GM08714 (cell line): ENCODE data around the gene ST6GALNAC1.

Experiments used
- H3K4me3 ChIP-seq: fragments of 200-500 bp; sonication (Bioruptor generic); 2 replicates; pipeline ENCODE4 v1.5.1; 2014; ENCODE audit warnings: mild to moderate bottlenecking, low read length, inconsistent platforms
- ZNF274 ChIP-seq: IDR thresholded peaks from 2 replicates; pipeline ENCODE4 v1.6.1; 2012; ENCODE audit warnings: mild to moderate bottlenecking, low read depth, low read length

Gene ST6GALNAC1

DNA sequence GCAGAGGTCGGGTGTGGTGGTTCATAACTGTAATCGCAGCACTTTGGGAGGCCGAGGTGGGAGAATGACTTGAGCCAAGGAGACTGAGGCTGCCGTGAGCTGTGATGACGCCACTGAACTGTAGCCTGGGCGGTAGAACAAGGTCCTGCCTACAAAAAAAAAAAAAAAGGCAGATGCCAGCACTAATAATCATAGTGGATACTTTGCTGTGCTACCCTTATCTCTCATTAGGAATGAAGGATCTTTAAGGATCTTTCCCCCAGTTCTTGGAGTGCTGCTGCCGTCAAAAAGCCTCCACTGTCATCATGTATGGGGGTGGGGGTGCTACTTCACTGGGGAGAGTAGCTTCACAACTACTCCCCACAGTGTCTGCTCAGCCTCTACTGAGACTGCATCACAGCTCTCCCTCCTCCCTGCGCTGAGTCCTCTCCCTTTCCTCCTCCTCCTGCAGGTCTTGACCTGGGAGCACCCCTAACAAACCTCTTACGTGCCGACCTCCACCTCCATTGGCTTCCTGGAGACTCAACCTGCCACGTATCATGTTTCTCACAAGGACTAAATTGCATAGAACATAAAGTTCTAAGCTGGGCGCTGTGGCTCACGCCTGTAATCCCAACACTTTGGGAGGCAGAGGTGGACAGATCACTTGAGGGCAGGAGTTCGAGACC is 24.4 kb upstream of the ST6GALNAC1 start:
- no peak for TF ChIP-seq ZNF274

DNA sequence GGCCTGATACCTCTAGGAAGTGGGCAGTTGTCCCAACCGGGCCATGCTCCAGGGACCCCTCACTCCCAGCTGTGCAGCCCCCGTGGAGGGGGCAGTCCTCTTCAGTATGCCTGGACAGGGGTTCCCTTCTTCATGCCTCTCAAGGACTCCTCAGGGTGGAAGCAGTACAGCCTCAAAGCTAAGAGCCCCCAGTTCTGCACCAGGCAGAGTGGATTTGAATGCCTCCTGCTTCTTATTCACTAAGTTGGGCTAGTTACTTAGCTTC is 23.9 kb upstream of the ST6GALNAC1 start:
- no peak for TF ChIP-seq ZNF274
- H3K4me3 ChIP-seq: no peak overlapping the region

More for the DNA sequence above, 24.4 kb upstream of the ST6GALNAC1 start:
- no peak overlapping the region for H3K4me3 ChIP-seq

DNA sequence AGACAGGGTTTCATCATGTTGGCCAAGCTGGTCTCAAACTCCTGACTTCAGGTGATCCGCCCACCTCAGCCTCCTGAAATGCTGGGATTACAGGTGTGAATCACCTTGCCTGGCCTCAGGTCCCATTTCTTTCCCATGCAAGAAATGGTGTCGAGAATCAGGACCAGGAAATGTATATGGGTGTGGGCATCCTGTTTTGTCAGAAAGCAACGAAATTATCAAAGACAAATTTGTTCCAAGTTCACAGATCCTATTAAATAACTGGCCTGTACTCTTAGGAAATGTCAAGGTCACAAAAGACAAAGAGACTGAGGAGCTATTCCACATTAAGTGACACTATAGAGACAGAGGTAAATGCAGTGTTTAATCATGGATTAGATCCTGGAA is 17.1 kb upstream of the ST6GALNAC1 start:
- H3K4me3 ChIP-seq: no peak overlapping the region
- no peak for TF ChIP-seq ZNF274

DNA sequence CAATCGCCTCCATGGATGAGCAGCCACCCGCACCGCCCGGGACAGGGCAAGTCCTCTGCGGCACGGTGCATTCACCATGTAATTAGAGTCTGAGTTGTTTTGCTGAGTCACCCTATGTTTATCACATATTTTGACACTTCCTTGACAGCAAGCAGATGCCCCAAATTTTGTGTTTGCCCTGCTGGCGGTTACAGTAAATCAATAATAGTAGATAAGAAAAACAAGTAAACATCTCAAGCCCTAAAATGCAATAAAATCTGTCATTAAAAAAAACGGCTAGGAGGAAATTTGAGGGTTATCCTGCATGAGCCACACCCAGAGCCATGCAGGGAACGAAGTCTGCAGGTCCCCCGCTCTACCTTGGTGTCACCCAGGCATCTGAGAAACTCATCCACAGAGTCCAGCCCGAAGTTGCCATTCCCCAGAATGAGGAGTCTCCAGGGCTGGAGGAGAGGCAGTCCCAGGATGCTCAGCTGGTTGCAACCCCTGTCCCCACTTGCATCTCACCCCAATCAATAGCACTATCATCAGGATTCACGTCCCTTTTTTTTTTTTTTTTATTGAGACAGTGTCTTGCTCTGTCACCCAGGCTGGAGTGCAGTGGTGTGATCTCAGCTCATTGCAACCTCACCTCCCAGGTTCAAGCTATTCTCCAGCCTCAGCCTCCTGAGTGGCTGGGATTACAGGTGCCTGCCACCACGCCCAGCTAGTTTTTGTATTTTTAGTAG is 16.5 kb upstream of the ST6GALNAC1 start:
- H3K4me3 ChIP-seq: no peak overlapping the region
- no peak for TF ChIP-seq ZNF274

DNA sequence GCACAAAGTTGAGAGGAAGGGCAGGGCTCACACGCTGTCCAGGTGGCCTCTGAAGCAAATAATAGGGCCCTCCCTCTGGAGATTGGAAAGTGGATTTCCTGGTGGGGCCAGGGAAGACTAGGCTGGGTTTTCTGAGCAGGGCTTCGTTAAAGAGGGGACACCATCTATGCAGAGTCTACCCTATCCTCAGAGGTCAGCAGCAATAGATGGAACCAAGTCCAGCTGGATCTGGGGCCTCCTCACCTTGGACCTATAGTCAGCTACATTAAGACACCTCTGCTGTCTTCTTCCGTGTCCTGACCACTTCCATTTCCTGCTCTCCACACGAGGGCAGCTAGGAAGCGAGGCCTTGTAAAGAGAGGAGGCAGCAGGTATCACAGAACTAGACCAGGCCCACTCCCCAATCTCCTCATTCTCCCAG is 14.7 kb upstream of the ST6GALNAC1 start:
- no peak overlapping the region for H3K4me3 ChIP-seq
- no peak for TF ChIP-seq ZNF274

DNA sequence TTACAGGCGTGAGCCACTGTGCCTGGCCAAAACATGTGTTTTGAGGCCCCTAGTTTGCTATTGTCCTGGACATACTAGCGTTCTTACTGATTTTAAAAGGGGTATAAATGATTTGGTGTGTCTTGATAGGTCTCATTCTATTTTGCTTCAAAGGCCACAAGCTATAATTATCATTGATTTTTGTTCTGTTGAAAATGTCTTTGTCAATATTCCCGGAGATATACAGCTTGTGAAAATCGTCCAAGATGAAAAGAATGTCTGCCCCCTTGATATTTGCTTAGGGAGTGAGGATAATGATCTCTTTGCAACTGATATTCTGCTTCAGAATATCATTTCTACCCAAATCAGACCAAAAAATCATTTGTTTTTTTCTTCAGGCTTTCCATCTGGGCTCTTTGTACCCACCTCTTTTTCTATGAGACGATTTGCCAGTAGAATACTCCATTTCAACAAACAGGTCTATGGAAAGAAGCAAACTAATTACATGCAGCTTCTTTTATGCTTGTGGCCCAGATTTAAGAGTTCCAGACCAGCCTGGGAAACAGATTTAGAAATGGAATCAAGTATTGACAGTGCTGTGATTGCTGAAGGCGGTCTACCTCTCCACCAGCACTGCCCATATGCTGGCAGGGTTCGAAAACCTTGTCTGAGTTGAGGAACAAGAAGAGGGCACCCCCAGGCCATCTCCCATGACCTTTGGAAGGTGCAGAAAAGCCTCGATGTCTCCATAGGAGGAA is 14.1 kb upstream of the ST6GALNAC1 start:
- no peak overlapping the region for H3K4me3 ChIP-seq
- TF ChIP-seq ZNF274: no peak

DNA sequence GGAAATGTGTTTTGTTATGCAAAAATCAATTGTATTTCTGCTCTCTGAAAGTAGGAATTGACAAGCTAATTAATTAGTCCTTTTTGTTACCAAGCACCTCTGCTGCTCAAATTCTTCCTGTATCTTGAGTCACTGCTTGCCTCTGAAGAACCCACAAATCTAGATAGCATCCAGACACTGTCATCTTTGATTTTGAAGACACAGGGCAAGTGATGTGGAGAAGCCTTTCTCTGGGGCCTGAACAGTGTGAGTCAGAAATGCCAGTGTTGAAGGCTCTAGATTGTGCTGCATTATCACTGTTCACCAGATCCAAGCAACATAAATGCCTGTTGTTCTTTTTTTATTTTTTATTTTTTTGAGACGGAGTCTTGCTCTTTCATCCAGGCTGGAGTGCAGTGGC is 10.9 kb upstream of the ST6GALNAC1 start:
- TF ChIP-seq ZNF274: no peak
- H3K4me3 ChIP-seq: no peak overlapping the region

DNA sequence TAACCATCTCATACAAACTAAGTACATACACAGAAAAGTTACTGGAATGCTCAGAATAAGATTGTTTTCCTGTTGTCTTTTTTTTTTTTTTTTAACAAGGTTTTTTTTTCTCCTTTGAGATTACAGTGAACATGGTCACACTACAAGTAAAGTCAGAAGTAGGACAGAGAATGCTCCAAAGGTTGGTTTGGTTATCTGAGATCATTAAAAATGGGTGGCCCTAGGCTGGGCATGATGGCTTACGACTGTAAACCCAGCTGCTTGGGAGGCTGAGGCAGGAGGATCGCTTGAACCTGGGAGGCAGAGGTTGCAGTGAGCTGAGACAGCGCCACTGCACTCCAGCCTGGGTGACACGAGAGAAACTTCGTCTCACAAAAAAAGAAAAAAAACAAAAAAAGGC is 6.9 kb upstream of the ST6GALNAC1 start:
- TF ChIP-seq ZNF274: no peak
- no peak overlapping the region for H3K4me3 ChIP-seq

DNA sequence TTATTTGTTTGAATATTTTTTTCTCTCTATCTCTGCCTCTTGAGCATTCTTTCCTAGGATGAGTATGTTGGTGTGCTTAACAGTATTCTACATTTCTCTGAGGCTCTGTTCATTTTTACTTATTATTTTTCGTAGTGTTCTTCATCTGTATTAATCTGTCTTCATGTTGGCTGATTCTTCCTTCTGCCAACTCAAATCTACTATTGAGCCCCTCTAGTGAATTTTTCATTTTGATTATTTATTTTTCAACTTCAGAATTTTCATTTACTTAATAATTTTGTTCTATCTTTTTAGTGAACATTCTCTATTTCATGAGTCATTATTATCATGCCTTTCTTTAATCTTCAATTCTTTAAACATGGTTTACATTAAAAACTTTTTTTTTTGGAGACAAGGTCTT is 3.2 kb upstream of the ST6GALNAC1 start:
- H3K4me3 ChIP-seq: no peak overlapping the region
- TF ChIP-seq ZNF274: no peak

DNA sequence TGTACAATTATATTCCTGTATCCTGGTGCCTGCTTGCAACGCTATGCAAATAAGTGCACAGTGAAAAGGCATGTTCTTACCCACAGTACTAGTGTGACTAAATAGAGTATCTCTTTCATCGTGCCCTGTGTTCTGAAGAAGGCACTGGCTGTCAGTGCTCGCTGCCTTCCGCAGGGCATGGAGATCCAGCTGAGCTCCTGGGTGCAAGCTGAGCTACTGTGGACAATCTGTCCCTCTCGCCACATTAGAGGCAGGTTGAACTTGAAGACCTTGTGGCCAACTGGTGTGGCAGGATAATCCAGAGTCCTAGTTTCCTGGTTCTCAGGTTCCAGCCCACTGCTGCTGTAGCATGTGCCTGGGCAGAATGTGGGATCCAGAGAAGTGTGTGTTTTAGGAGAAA is 1.9 kb upstream of the ST6GALNAC1 start:
- no peak overlapping the region for H3K4me3 ChIP-seq
- TF ChIP-seq ZNF274: no peak

DNA sequence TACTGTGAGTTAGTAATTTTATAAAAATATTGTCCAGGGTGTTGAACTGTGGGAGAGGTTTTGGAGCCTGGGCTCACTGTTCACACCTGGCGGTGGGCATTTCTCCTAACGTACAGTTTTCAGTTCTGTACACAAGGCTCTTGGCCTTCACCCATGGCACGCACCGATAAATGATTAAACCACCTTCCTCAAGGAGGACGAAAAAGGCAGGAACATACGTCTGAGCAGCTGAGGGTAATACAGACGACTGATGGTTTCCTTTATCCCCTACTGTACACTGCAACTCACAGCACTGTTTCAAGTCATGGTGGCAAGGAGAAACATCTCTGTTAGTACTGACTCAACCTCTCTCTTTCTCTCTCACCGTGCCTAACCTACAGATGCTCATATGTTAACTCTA is 1.4 kb upstream of the ST6GALNAC1 start:
- TF ChIP-seq ZNF274: no peak
- no peak overlapping the region for H3K4me3 ChIP-seq

DNA sequence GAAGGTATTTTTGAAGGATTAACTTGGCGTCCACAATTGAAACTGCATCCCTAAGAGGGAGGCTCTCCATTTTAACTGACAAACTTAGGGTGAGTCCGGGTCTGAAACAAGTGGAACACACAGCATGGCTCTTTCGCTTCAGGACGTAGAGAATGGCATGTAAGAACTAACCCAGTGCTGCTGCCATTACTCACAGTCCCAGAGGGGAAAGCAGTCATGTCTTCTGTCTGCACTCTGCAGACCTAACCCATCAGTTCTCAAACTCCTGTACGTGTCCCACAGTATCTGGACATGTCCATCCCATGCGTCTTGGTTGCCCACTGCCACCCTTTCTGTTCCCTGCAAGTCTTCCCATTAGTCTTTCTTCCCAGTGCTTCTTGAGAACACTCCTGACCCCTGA is 563 bp downstream of the ST6GALNAC1 start:
- TF ChIP-seq ZNF274: no peak
- no peak overlapping the region for H3K4me3 ChIP-seq

DNA sequence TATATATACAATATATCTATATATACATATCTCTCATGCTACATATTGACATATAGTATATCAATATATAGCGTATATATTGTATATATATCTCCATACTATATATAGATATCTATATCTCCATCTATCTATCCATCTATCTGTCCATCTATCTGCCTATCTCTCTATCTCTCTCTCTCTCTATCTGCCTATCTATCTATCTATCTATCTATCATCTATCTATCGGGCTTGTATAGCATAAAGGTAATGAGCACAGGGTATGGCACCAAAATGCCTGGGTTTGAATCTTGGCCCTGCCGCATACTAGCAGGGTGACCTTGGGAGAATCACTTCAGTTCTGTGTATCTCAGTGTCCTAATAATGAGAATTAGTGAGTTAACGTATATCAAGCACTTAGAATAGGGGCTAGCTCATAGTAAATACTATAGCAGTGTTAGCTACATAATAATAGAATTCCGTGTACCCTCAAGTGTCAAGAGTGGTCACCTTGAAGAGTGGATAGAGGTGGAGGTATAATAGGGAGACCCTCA is 1.5 kb downstream of the ST6GALNAC1 start:
- TF ChIP-seq ZNF274: no peak
- H3K4me3 ChIP-seq: no peak overlapping the region

DNA sequence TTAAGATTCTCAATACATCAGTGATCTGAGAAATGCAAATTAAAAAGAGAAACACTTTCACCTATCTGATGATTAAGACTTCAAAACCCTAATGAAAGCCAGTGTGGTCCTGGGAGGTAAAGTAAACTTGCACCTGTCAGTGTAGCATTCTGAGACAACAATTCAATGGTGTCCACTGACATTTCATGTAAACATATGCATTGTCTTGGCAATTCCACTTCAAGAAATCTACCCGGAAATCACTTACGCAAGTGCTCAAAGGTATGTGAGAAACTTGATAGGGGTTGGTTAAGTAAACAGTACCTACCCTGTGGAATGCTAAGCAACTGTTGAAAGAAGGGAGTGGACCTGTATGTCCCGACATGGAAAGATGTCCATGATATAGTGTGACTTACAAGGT is 2.1 kb downstream of the ST6GALNAC1 start:
- no peak for TF ChIP-seq ZNF274
- H3K4me3 ChIP-seq: no peak overlapping the region
